Measurements from ENCODE around the gene DEFB128. TPM values are rescaled to one million over a fixed set of nuclear protein-coding genes. Genes with fewer than 3 reads are reported as not detected.
"Not testable (repeated sequence)": the region's sequence is repeated elsewhere in the genome, so short reads cannot be mapped to it uniquely, and the experiment has no call there.

Gene DEFB128
- total RNA-seq, 3 donors from 2014 or later, result not detected

GRCh38 chr20:203630-204029 is 14.1 kb upstream of the DEFB128 start:
- not testable (repeated sequence) for DNase-seq; H3K4me1 Mint-ChIP-seq (ENCODE audit: low read depth); H3K9me3 Mint-ChIP-seq; H3K36me3 Mint-ChIP-seq (ENCODE audit: insufficient read depth); ATAC-seq; H3K4me3 Mint-ChIP-seq
- H3K27me3 Mint-ChIP-seq (ENCODE audit: low read depth), result peaks cover 12% of the 10 kb centered on the region

GRCh38 chr20:199996-200395 is 10.5 kb upstream of the DEFB128 start:
- no peak for DNase-seq
- Mint-ChIP-seq H3K4me1 (ENCODE audit: low read depth) (no peaks in the 10 kb centered on the region), H3K36me3 (ENCODE audit: insufficient read depth) (no peaks in the 10 kb centered on the region), H3K4me3 (no peak overlapping the region), H3K27me3 (ENCODE audit: low read depth) (peaks cover 28% of the 10 kb centered on the region), H3K9me3 (no peaks in the 10 kb centered on the region)
- no peak for ATAC-seq

GRCh38 chr20:198225-198624 is 8.7 kb upstream of the DEFB128 start:
- DNase-seq, result no peak
- Mint-ChIP-seq H3K4me3 (no peak overlapping the region), H3K36me3 (ENCODE audit: insufficient read depth) (no peaks in the 10 kb centered on the region), H3K27me3 (ENCODE audit: low read depth) (peaks cover 24% of the 10 kb centered on the region), H3K9me3 (no peaks in the 10 kb centered on the region), H3K4me1 (ENCODE audit: low read depth) (no peaks in the 10 kb centered on the region)
- no peak for ATAC-seq

GRCh38 chr20:187733-188132 is 1.8 kb downstream of the DEFB128 start:
- DNase-seq (no peak), ATAC-seq (no peak)
- no peaks in the 10 kb centered on the region for H3K4me1 Mint-ChIP-seq (ENCODE audit: low read depth)
- peaks cover 20% of the 10 kb centered on the region for H3K9me3 Mint-ChIP-seq
- H3K27me3 Mint-ChIP-seq (ENCODE audit: low read depth), result peaks cover 45% of the 10 kb centered on the region
- peaks cover 4% of the 10 kb centered on the region for H3K36me3 Mint-ChIP-seq (ENCODE audit: insufficient read depth)
- H3K4me3 Mint-ChIP-seq, result no peak overlapping the region

- Mint-ChIP-seq H3K27me3 (ENCODE audit: low read depth) (peaks cover 62% of the 10 kb centered on the region), H3K4me1 (ENCODE audit: low read depth) (no peaks in the 10 kb centered on the region), H3K36me3 (ENCODE audit: insufficient read depth) (peaks cover 4% of the 10 kb centered on the region), H3K4me3 (no peak overlapping the region), H3K9me3 (peaks cover 17% of the 10 kb centered on the region)
- DNase-seq (no peak), ATAC-seq (no peak)
Observed at GRCh38 chr20:184288-184687, 5.2 kb downstream of the DEFB128 start.

GRCh38 chr20:168876-169275 is 20.6 kb downstream of the DEFB128 start:
- Mint-ChIP-seq H3K27me3 (ENCODE audit: low read depth) (no peaks in the 10 kb centered on the region), H3K4me1 (ENCODE audit: low read depth) (peaks cover 2% of the 10 kb centered on the region), H3K9me3 (no peaks in the 10 kb centered on the region), H3K36me3 (ENCODE audit: insufficient read depth) (no peaks in the 10 kb centered on the region), H3K4me3 (no peak overlapping the region)
- ATAC-seq (no peak), DNase-seq (no peak)

GRCh38 chr20:164618-165017 is 24.9 kb downstream of the DEFB128 start:
- H3K4me3 Mint-ChIP-seq, result no peak overlapping the region
- no peaks in the 10 kb centered on the region for H3K36me3 Mint-ChIP-seq (ENCODE audit: insufficient read depth)
- DNase-seq, result no peak
- H3K27me3 Mint-ChIP-seq (ENCODE audit: low read depth), result peaks cover 9% of the 10 kb centered on the region
- no peaks in the 10 kb centered on the region for H3K9me3 Mint-ChIP-seq
- H3K4me1 Mint-ChIP-seq (ENCODE audit: low read depth), result peaks cover 2% of the 10 kb centered on the region
- ATAC-seq, result no peak

GRCh38 chr20:157154-157553 is 32.4 kb downstream of the DEFB128 start, which contains the start of gene DEFB127:
TSS of gene DEFB127 (plus strand) at chr20:157454. CDS start at chr20:157545, 91 bp downstream.
- ATAC-seq (no peak), DNase-seq (no peak)
- H3K4me1 Mint-ChIP-seq (ENCODE audit: low read depth), result no peaks in the 10 kb centered on the region
- H3K27me3 Mint-ChIP-seq (ENCODE audit: low read depth), result peaks cover 29% of the 10 kb centered on the region
- no peaks in the 10 kb centered on the region for H3K36me3 Mint-ChIP-seq (ENCODE audit: insufficient read depth)
- H3K4me3 Mint-ChIP-seq, result no peak within 1 kb of the TSS
- H3K9me3 Mint-ChIP-seq, result no peaks in the 10 kb centered on the region

GRCh38 chr20:152131-152530 is 37.4 kb downstream of the DEFB128 start:
- H3K9me3 Mint-ChIP-seq, result no peaks in the 10 kb centered on the region
- H3K4me1 Mint-ChIP-seq (ENCODE audit: low read depth), result no peaks in the 10 kb centered on the region
- H3K4me3 Mint-ChIP-seq, result no peak overlapping the region
- no peak for ATAC-seq
- no peaks in the 10 kb centered on the region for H3K36me3 Mint-ChIP-seq (ENCODE audit: insufficient read depth)
- peaks cover 27% of the 10 kb centered on the region for H3K27me3 Mint-ChIP-seq (ENCODE audit: low read depth)
- no peak for DNase-seq

GRCh38 chr20:145877-146276 is 43.6 kb downstream of the DEFB128 start:
- DNase-seq (no peak), ATAC-seq (no peak)
- peaks cover 19% of the 10 kb centered on the region for H3K27me3 Mint-ChIP-seq (ENCODE audit: low read depth)
- H3K9me3 Mint-ChIP-seq, result no peaks in the 10 kb centered on the region
- H3K4me1 Mint-ChIP-seq (ENCODE audit: low read depth), result no peaks in the 10 kb centered on the region
- H3K36me3 Mint-ChIP-seq (ENCODE audit: insufficient read depth), result no peaks in the 10 kb centered on the region
- H3K4me3 Mint-ChIP-seq, result no peak overlapping the region

GRCh38 chr20:142290-142689 is 47.2 kb downstream of the DEFB128 start, which contains the start of gene DEFB126:
TSS of gene DEFB126 (plus strand) at chr20:142590. CDS start at chr20:142629, 39 bp downstream.
- Mint-ChIP-seq H3K4me3 (no peak within 1 kb of the TSS), H3K4me1 (ENCODE audit: low read depth) (no peaks in the 10 kb centered on the region), H3K27me3 (ENCODE audit: low read depth) (peaks cover 23% of the 10 kb centered on the region), H3K9me3 (no peaks in the 10 kb centered on the region), H3K36me3 (ENCODE audit: insufficient read depth) (no peaks in the 10 kb centered on the region)
- no peak for ATAC-seq
- no peak for DNase-seq

Other genes starting within 250 kb of the DEFB128 start
- not detected for gene DEFB125, start 102.0 kb downstream of the DEFB128 start, total RNA-seq
- gene DEFB126, start 47.1 kb downstream of the DEFB128 start, total RNA-seq, result not detected
- not detected for gene DEFB127, start 32.3 kb downstream of the DEFB128 start, total RNA-seq
- gene DEFB129, start 37.5 kb upstream of the DEFB128 start, total RNA-seq, result not detected
- not detected for gene DEFB132, start 68.0 kb upstream of the DEFB128 start, total RNA-seq
- 1 to 10 TPM; 2.1 to 3.2 (median 3.0) TPM for gene C20orf96, start 101.0 kb upstream of the DEFB128 start, total RNA-seq
- 10 to 100 TPM; 22.5 to 26.0 (median 25.5) TPM for gene ZCCHC3, start 107.9 kb upstream of the DEFB128 start, total RNA-seq
- gene SOX12, start 135.8 kb upstream of the DEFB128 start, total RNA-seq, result 1 to 10 TPM; 3.9 to 8.5 (median 6.4) TPM
- 1 to 10 TPM; 2.7 to 3.2 (median 2.8) TPM for gene NRSN2, start 157.4 kb upstream of the DEFB128 start, total RNA-seq
- gene TRIB3, start 191.0 kb upstream of the DEFB128 start, total RNA-seq, result 10 to 100 TPM; 34.6 to 45.2 (median 37.0) TPM
- 100 to 1,000 TPM in 2 of 3 donors, 10 to 100 TPM in 1; 87.1 to 104 (median 103) TPM for gene RBCK1, start 218.6 kb upstream of the DEFB128 start, total RNA-seq